Uterus (tissue), 2 donors: Measurements from ENCODE around the gene AK5.

Experiments
- POLR2A ChIP-seq, 2 donors: fragments of 450-650 bp; IDR thresholded peaks; one replicate each; pipeline ENCODE4 v1.6.1; 2016; ENCODE audit warnings: antibody characterized with exemption in 2 of 2, mild to moderate bottlenecking in 1 of 2, moderate library complexity in 1 of 2
- TF ChIP-seq, protein P1 (sequence below), 4 experiments: fragments of 200-600 bp in 2 of 4; fragments of 450-650 bp in 2 of 4; sonication (generic) in 2 of 4; IDR thresholded peaks; one replicate each; pipeline ENCODE4 v1.5.1; 2016 to 2019; ENCODE audit warnings: antibody characterized with exemption in 4 of 4, mild to moderate bottlenecking in 2 of 4, moderate library complexity in 1 of 4

DNA sequence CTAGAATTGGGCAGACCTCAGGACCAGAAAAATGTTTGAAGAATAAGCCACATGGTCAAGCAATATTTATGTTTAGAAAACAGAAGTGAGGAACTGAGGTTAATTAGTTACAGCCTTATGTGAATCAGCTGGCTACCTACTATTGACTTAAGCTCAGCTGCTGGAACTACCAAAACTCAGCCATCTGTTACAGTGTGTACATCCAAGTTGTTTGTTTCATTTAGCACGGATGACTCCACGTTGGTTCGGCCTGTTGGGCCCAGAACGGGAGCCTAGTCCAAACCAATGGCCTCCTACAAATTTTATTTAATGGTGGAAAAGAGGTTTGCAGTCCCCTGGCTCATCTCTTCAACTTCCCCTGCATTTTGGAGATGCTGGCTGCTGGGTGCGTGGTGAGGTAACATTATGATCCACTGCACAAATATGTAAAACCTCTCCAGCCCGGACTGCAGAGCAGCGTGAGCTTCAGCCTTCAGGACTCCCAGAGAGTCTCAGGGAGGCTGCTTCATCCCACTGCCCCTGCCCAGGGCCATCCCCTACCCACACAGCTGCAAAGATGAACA is 257.2 kb downstream of the AK5 start:
- TF ChIP-seq, protein P1, sequence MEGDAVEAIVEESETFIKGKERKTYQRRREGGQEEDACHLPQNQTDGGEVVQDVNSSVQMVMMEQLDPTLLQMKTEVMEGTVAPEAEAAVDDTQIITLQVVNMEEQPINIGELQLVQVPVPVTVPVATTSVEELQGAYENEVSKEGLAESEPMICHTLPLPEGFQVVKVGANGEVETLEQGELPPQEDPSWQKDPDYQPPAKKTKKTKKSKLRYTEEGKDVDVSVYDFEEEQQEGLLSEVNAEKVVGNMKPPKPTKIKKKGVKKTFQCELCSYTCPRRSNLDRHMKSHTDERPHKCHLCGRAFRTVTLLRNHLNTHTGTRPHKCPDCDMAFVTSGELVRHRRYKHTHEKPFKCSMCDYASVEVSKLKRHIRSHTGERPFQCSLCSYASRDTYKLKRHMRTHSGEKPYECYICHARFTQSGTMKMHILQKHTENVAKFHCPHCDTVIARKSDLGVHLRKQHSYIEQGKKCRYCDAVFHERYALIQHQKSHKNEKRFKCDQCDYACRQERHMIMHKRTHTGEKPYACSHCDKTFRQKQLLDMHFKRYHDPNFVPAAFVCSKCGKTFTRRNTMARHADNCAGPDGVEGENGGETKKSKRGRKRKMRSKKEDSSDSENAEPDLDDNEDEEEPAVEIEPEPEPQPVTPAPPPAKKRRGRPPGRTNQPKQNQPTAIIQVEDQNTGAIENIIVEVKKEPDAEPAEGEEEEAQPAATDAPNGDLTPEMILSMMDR (IDR thresholded peaks at IDR 0.05): no peak
- TF ChIP-seq POLR2A (IDR thresholded peaks at IDR 0.05): no peak
